ENCODE measurements around the gene HSPB7.

HSPB7 gene

DNA sequence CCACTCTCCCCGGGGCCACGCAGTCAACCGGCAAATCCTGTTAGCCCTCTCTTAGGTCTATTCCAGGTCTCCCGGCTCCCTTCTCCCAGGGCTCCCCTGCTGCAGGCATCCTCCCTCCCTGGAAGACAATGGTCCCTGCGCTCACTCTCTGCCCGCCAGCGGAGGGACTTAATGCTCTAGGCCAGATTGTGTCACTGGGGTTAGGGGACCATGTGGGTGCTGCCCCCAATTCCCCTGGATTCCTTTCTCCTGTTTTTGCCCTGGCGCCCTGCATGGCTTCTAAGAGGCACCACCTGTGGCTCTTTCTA, 47.4 kb upstream of the HSPB7 start:
- ATAC-seq (ENCODE audit: insufficient read depth, low read depth): no peak
- H3K9ac ChIP-seq (ENCODE audit: low read depth, low read length): no peak overlapping the region
- no peaks in the 10 kb centered on the region for H3K79me2 ChIP-seq (ENCODE audit: insufficient read depth, low read length)
- H3K36me3 ChIP-seq (ENCODE audit: insufficient read depth, low read length): no peaks in the 10 kb centered on the region
- peaks cover 9% of the 10 kb centered on the region for H4K20me1 ChIP-seq (ENCODE audit: insufficient read depth, low read length)
- no peaks in the 10 kb centered on the region for H3K27me3 ChIP-seq (ENCODE audit: insufficient read depth, low read length, poor library complexity)
- no peak for DNase-seq
- no peak overlapping the region for H3K27ac ChIP-seq (ENCODE audit: low read length)
- H3K4me3 ChIP-seq (ENCODE audit: low read depth in 1 of 2, low read length in 2 of 2): no peak overlapping the region
- TF ChIP-seq, protein P1, sequence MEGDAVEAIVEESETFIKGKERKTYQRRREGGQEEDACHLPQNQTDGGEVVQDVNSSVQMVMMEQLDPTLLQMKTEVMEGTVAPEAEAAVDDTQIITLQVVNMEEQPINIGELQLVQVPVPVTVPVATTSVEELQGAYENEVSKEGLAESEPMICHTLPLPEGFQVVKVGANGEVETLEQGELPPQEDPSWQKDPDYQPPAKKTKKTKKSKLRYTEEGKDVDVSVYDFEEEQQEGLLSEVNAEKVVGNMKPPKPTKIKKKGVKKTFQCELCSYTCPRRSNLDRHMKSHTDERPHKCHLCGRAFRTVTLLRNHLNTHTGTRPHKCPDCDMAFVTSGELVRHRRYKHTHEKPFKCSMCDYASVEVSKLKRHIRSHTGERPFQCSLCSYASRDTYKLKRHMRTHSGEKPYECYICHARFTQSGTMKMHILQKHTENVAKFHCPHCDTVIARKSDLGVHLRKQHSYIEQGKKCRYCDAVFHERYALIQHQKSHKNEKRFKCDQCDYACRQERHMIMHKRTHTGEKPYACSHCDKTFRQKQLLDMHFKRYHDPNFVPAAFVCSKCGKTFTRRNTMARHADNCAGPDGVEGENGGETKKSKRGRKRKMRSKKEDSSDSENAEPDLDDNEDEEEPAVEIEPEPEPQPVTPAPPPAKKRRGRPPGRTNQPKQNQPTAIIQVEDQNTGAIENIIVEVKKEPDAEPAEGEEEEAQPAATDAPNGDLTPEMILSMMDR (IDR thresholded peaks at IDR 0.05; ENCODE audit: borderline replicate concordance, extremely low read depth, low read length, poor library complexity, severe bottlenecking): no peak
- TF ChIP-seq EZH2 (IDR thresholded peaks at IDR 0.05; ENCODE audit: borderline replicate concordance, low read depth, low read length, severe bottlenecking): no peak
- no peak overlapping the region for H2AFZ ChIP-seq (ENCODE audit: low read depth, low read length)
- H3K4me2 ChIP-seq (ENCODE audit: insufficient read depth, low read length): no peak overlapping the region
- no peaks in the 10 kb centered on the region for H3K4me1 ChIP-seq (ENCODE audit: insufficient read depth, low read length)
- H3K9me3 ChIP-seq (ENCODE audit: insufficient read depth, low read length, severe bottlenecking): no peaks in the 10 kb centered on the region

DNA sequence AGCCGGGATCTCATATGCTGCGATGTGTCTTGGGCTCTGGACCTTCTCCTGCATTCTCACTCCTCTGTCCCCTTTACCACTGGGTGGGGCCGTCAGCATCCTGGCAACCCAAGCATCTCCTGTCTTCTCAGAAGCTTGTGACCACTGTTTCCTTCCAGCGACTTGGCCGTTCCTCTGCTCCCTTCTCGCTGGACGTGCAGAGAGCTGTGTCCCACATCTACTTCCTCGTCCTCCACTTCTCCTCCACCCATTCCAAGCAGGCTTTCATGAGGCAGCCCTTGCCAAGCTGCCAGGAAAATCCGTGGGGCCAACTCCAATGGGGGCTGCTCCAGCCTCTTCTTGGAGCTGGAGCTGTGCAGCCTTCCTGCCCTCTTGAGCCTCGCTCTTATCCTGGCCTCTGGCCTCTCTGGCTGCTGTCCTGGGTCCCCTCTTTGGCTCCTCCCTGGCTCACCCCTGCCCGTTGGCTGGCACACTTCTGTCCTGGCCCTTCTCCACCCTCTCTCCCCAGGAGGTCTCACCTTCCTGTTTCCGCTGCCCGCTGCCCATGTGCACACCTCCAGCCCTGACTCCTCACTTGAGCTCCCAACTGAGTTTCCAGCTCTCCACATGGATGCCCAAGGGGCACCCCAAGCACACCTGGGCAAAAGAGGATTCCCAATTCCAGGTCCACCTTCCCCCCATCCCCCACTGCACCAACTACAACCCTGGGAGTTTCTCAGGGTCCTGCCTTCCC, 46.9 kb upstream of the HSPB7 start:
- H2AFZ ChIP-seq (ENCODE audit: low read depth, low read length): no peak overlapping the region
- no peaks in the 10 kb centered on the region for H3K27me3 ChIP-seq (ENCODE audit: insufficient read depth, low read length, poor library complexity)
- peaks cover 5% of the 10 kb centered on the region for H4K20me1 ChIP-seq (ENCODE audit: insufficient read depth, low read length)
- TF ChIP-seq, protein P1 (IDR thresholded peaks at IDR 0.05; ENCODE audit: borderline replicate concordance, extremely low read depth, low read length, poor library complexity, severe bottlenecking): no peak
- TF ChIP-seq EZH2 (IDR thresholded peaks at IDR 0.05; ENCODE audit: borderline replicate concordance, low read depth, low read length, severe bottlenecking): no peak
- H3K9me3 ChIP-seq (ENCODE audit: insufficient read depth, low read length, severe bottlenecking): no peaks in the 10 kb centered on the region
- no peak for ATAC-seq (ENCODE audit: insufficient read depth, low read depth)
- H3K36me3 ChIP-seq (ENCODE audit: insufficient read depth, low read length): no peaks in the 10 kb centered on the region
- H3K27ac ChIP-seq (ENCODE audit: low read length): no peak overlapping the region
- no peak for DNase-seq
- H3K9ac ChIP-seq (ENCODE audit: low read depth, low read length): no peak overlapping the region
- no peaks in the 10 kb centered on the region for H3K4me1 ChIP-seq (ENCODE audit: insufficient read depth, low read length)
- no peak overlapping the region for H3K4me2 ChIP-seq (ENCODE audit: insufficient read depth, low read length)
- H3K79me2 ChIP-seq (ENCODE audit: insufficient read depth, low read length): no peaks in the 10 kb centered on the region
- no peak overlapping the region for H3K4me3 ChIP-seq (ENCODE audit: low read depth in 1 of 2, low read length in 2 of 2)

DNA sequence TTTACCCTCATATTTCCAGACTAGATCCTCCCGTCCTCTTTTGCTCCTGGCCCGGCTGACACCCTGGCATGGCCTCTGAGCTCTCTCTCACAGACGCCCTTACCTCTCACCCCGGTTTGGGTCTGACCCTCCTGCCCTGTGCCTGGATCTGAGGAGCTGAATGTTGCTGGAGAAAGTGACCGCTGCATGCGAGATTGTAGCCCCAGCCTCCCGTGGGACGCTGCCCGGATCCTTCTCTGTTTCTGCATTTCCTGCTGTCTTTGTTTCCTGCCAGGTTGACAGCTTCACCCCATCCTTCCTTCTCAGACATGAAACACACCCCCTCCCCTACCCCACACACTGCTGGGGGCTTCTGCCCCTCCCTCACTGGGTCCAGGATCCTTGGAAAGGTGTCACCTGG, 46.1 kb upstream of the HSPB7 start:
- Histone ChIP-seq H2AFZ (ENCODE audit: low read depth, low read length) (no peak overlapping the region), H3K27me3 (ENCODE audit: insufficient read depth, low read length, poor library complexity) (no peaks in the 10 kb centered on the region), H3K4me1 (ENCODE audit: insufficient read depth, low read length) (no peaks in the 10 kb centered on the region), H3K4me3 (ENCODE audit: low read depth in 1 of 2, low read length in 2 of 2) (no peak overlapping the region), H4K20me1 (ENCODE audit: insufficient read depth, low read length) (peaks cover 5% of the 10 kb centered on the region), H3K27ac (ENCODE audit: low read length) (no peak overlapping the region), H3K9me3 (ENCODE audit: insufficient read depth, low read length, severe bottlenecking) (no peaks in the 10 kb centered on the region), H3K36me3 (ENCODE audit: insufficient read depth, low read length) (no peaks in the 10 kb centered on the region), H3K9ac (ENCODE audit: low read depth, low read length) (no peak overlapping the region), H3K79me2 (ENCODE audit: insufficient read depth, low read length) (no peaks in the 10 kb centered on the region), H3K4me2 (ENCODE audit: insufficient read depth, low read length) (no peak overlapping the region)
- ATAC-seq (ENCODE audit: insufficient read depth, low read depth) (no peak), DNase-seq (no peak)
- TF ChIP-seq, protein P1 (IDR thresholded peaks at IDR 0.05; ENCODE audit: borderline replicate concordance, extremely low read depth, low read length, poor library complexity, severe bottlenecking): no peak
- no peak for TF ChIP-seq EZH2 (IDR thresholded peaks at IDR 0.05; ENCODE audit: borderline replicate concordance, low read depth, low read length, severe bottlenecking)

Data from DND-41 (cell line).